T-helper 2 cell treated with Interferon-gamma antibody and Interleukin-4, amounts not matched to agents 5 μg/mL and 100 μg/mL, for 36 hours (primary cell): ENCODE results near the gene KIF26B.

ENCODE experiments used
- DNase-seq: peaks from one replicate; pipeline ENCODE4 v3.0.0; 2021; ENCODE audit warnings: low spot score
- H3K27ac Mint-ChIP-seq: one replicate; pipeline ENCODE4 v1.8.0; 2021; ENCODE audit warnings: mild to moderate bottlenecking, mixed read lengths
- H3K27me3 Mint-ChIP-seq: one replicate; pipeline ENCODE4 v1.8.0; 2021; ENCODE audit warnings: low read depth, mixed read lengths
- H3K36me3 Mint-ChIP-seq: one replicate; pipeline ENCODE4 v1.8.0; 2021; ENCODE audit warnings: low read depth, mixed read lengths
- H3K4me1 Mint-ChIP-seq: one replicate; pipeline ENCODE4 v1.8.0; 2021; ENCODE audit warnings: low read depth, mixed read lengths
- H3K4me3 Mint-ChIP-seq: one replicate; pipeline ENCODE4 v1.8.0; 2022; ENCODE audit warnings: mild to moderate bottlenecking, moderate library complexity, mixed read lengths
- H3K9me3 Mint-ChIP-seq: one replicate; pipeline ENCODE4 v1.8.0; 2021; ENCODE audit warnings: mixed read lengths

The KIF26B gene

GRCh38 chr1:245598524-245599305 is 443.9 kb downstream of the KIF26B start:
- Mint-ChIP-seq H3K27ac (no peak overlapping the region), H3K36me3 (no peaks in the 10 kb centered on the region), H3K4me3 (no peak overlapping the region), H3K9me3 (no peaks in the 10 kb centered on the region), H3K4me1 (no peaks in the 10 kb centered on the region), H3K27me3 (no peaks in the 10 kb centered on the region)
- no peak for DNase-seq

GRCh38 chr1:245599371-245600174 is 444.8 kb downstream of the KIF26B start:
- no peaks in the 10 kb centered on the region for H3K36me3 Mint-ChIP-seq
- DNase-seq: no peak
- H3K4me1 Mint-ChIP-seq: no peaks in the 10 kb centered on the region
- no peak overlapping the region for H3K4me3 Mint-ChIP-seq
- H3K27ac Mint-ChIP-seq: no peak overlapping the region
- H3K27me3 Mint-ChIP-seq: no peaks in the 10 kb centered on the region
- no peaks in the 10 kb centered on the region for H3K9me3 Mint-ChIP-seq

- no peaks in the 10 kb centered on the region for H3K9me3 Mint-ChIP-seq
- H3K27me3 Mint-ChIP-seq: no peaks in the 10 kb centered on the region
- H3K27ac Mint-ChIP-seq: no peak overlapping the region
- H3K4me3 Mint-ChIP-seq: no peak overlapping the region
- no peaks in the 10 kb centered on the region for H3K36me3 Mint-ChIP-seq
- DNase-seq: no peak
- H3K4me1 Mint-ChIP-seq: no peaks in the 10 kb centered on the region
Measured at GRCh38 chr1:245600658-245601057, 445.9 kb downstream of the KIF26B start.

GRCh38 chr1:245603311-245603865 is 448.6 kb downstream of the KIF26B start:
- DNase-seq: no peak
- Mint-ChIP-seq H3K4me1 (no peaks in the 10 kb centered on the region), H3K27me3 (no peaks in the 10 kb centered on the region), H3K27ac (no peak overlapping the region), H3K36me3 (no peaks in the 10 kb centered on the region), H3K4me3 (no peak overlapping the region), H3K9me3 (no peaks in the 10 kb centered on the region)

- Mint-ChIP-seq H3K9me3 (no peaks in the 10 kb centered on the region), H3K4me1 (no peaks in the 10 kb centered on the region), H3K36me3 (no peaks in the 10 kb centered on the region), H3K27ac (no peak overlapping the region), H3K27me3 (no peaks in the 10 kb centered on the region), H3K4me3 (no peak overlapping the region)
- DNase-seq: no peak
Measured at GRCh38 chr1:245604979-245605378, 450.2 kb downstream of the KIF26B start.

GRCh38 chr1:245605480-245606156 is 450.8 kb downstream of the KIF26B start:
- Mint-ChIP-seq H3K4me3 (no peak overlapping the region), H3K36me3 (no peaks in the 10 kb centered on the region), H3K27ac (no peak overlapping the region), H3K4me1 (no peaks in the 10 kb centered on the region), H3K9me3 (no peaks in the 10 kb centered on the region), H3K27me3 (no peaks in the 10 kb centered on the region)
- DNase-seq: no peak

DNA sequence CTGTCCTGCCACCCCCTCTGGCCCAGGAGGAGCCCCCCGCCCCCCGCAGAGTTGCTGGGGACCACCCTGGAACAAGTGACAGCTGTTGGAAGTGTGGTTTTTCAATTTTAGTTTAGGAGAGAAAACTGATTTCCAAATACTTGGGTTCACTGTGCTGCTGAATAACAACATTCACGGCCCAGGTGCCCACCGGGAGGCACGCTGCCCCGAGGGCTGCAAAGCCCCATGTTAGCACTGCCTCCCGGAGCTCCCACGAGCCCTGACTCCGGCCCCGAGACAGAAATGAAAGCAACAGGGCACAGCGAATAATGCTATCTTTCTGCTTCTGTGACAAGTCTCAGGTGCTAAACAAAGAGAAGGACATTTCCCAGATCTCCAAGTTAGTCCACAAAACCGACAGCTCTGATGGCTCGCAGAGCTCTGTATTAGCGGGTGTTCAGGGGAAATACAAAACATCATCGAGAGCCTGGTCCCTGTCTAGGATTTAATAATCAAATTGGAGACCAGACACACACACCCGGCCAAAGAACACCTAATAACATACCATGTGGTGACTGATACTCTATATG is 451.5 kb downstream of the KIF26B start:
- no peaks in the 10 kb centered on the region for H3K27me3 Mint-ChIP-seq
- H3K36me3 Mint-ChIP-seq: no peaks in the 10 kb centered on the region
- H3K9me3 Mint-ChIP-seq: no peaks in the 10 kb centered on the region
- H3K27ac Mint-ChIP-seq: no peak overlapping the region
- no peaks in the 10 kb centered on the region for H3K4me1 Mint-ChIP-seq
- no peak overlapping the region for H3K4me3 Mint-ChIP-seq
- no peak for DNase-seq

DNA sequence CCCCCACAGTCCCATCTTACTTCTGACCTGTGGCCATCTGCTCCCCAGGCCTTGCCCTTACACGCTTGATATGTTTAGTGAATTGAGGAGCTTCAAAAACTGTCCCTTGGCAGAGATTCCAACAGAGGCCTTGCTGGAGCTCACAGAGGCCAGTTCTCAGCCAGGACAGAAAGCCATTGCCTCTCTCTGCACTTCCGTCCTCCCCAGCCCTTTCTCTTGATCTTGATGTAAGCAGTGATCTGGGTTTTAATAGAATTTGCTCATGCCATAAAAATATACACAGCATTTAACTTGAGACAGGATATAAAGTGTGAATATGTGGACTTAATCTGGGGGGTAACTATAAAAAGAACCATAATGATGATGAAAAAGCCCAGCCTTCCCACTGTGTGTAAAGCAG is 453.5 kb downstream of the KIF26B start:
- Mint-ChIP-seq H3K4me3 (no peak overlapping the region), H3K27me3 (no peaks in the 10 kb centered on the region), H3K9me3 (no peaks in the 10 kb centered on the region), H3K36me3 (no peaks in the 10 kb centered on the region), H3K4me1 (no peaks in the 10 kb centered on the region), H3K27ac (no peak overlapping the region)
- DNase-seq: no peak

GRCh38 chr1:245609354-245610150 is 454.8 kb downstream of the KIF26B start:
- Mint-ChIP-seq H3K4me1 (no peaks in the 10 kb centered on the region), H3K27ac (no peak overlapping the region), H3K9me3 (no peaks in the 10 kb centered on the region), H3K4me3 (no peak overlapping the region), H3K36me3 (no peaks in the 10 kb centered on the region), H3K27me3 (no peaks in the 10 kb centered on the region)
- no peak for DNase-seq

DNA sequence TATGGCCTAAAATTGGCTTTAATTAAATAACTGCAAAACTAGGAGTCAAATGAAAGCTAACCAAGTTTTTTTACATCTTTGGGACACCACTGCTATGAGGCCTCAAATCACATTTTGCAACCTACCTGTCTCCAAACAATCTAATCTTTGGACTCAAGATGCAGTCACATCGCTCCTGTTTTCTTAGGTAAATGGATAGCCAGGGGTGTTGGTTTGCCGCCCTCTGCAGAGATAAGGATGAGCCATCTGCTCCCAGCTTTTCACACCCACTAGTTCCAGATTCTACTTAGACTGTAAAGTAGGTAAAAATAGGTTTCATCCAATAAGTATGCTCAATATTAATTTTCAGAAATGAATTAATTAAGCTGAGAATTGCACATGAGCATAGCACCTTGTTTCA is 456.5 kb downstream of the KIF26B start:
- Mint-ChIP-seq H3K27ac (no peak overlapping the region), H3K27me3 (no peaks in the 10 kb centered on the region), H3K9me3 (no peaks in the 10 kb centered on the region), H3K4me3 (no peak overlapping the region), H3K4me1 (no peaks in the 10 kb centered on the region), H3K36me3 (no peaks in the 10 kb centered on the region)
- DNase-seq: no peak

- Mint-ChIP-seq H3K27ac (no peak overlapping the region), H3K4me1 (no peaks in the 10 kb centered on the region), H3K27me3 (no peaks in the 10 kb centered on the region), H3K9me3 (no peaks in the 10 kb centered on the region), H3K36me3 (no peaks in the 10 kb centered on the region), H3K4me3 (no peak overlapping the region)
- no peak for DNase-seq
Measured at GRCh38 chr1:245614476-245614875, 459.7 kb downstream of the KIF26B start.

GRCh38 chr1:245615001-245615400 is 460.2 kb downstream of the KIF26B start:
- Mint-ChIP-seq H3K4me3 (no peak overlapping the region), H3K27me3 (no peaks in the 10 kb centered on the region), H3K36me3 (no peaks in the 10 kb centered on the region), H3K9me3 (no peaks in the 10 kb centered on the region), H3K4me1 (no peaks in the 10 kb centered on the region), H3K27ac (no peak overlapping the region)
- no peak for DNase-seq

DNA sequence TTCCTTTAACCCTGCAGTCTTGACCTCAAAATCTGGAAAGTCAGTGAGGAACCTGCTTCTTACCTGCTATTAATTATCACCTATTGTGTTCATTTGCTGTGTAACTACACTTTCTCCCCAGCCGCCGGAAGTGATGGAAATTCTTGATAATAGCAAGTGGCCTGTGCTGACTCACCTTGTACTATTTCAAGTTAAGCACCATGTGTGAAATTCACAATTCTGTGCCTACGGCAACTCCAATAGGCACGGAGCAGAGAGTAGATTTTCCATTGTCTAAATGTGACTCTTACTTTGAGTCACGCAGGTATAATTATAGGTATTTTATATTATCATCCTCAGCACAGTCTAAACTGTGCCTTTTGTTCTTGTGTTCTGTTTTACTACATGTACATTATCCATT is 466.8 kb downstream of the KIF26B start:
- H3K27ac Mint-ChIP-seq: no peak overlapping the region
- H3K4me3 Mint-ChIP-seq: no peak overlapping the region
- H3K36me3 Mint-ChIP-seq: no peaks in the 10 kb centered on the region
- H3K27me3 Mint-ChIP-seq: no peaks in the 10 kb centered on the region
- H3K4me1 Mint-ChIP-seq: peaks cover 1% of the 10 kb centered on the region
- H3K9me3 Mint-ChIP-seq: no peaks in the 10 kb centered on the region
- no peak for DNase-seq
